Measurements from ENCODE around the gene YY1AP1. TPM values are rescaled to one million over a fixed set of nuclear protein-coding genes. Genes with fewer than 3 reads are reported as not detected.
"Not testable (repeated sequence)": the region's sequence is repeated elsewhere in the genome, so short reads cannot be mapped to it uniquely, and the experiment has no call there.

YY1AP1 gene
- total RNA-seq, 1 experiment from 2014 or later: 55.1 TPM

- DNase-seq (ENCODE audit: extremely low read depth, low read depth): peak; percentile 91
Observed at GRCh38 chr1:155648207-155649147, 40.1 kb downstream of the YY1AP1 start.

GRCh38 chr1:155646307-155646706 is 42.3 kb downstream of the YY1AP1 start:
- DNase-seq (ENCODE audit: extremely low read depth, low read depth): no peak

DNA sequence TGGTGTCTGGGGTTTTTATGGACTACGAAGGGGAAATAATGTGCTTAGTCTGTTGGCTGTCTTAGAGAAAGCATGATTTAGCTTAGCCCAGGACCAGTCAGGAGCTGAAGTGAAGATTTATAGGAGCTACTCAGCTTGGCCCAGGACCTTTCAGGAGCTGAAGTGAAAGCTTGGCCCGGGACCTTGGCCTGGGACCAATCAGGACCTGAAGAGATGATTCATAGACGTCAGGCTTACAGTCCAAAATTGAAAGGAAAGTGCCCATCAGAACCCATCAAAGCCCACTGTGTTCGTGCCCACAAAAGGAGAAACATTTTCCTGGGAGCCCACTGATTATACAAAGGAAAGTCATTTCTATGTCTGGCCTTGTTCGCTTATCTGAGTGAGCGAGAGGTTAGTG is 42.9 kb downstream of the YY1AP1 start:
- DNase-seq (ENCODE audit: extremely low read depth, low read depth): no peak

GRCh38 chr1:155645034-155645598 is 43.5 kb downstream of the YY1AP1 start:
- no peak for DNase-seq (ENCODE audit: extremely low read depth, low read depth)

- DNase-seq (ENCODE audit: extremely low read depth, low read depth): no peak
Observed at GRCh38 chr1:155643230-155643629, 45.3 kb downstream of the YY1AP1 start.

DNA sequence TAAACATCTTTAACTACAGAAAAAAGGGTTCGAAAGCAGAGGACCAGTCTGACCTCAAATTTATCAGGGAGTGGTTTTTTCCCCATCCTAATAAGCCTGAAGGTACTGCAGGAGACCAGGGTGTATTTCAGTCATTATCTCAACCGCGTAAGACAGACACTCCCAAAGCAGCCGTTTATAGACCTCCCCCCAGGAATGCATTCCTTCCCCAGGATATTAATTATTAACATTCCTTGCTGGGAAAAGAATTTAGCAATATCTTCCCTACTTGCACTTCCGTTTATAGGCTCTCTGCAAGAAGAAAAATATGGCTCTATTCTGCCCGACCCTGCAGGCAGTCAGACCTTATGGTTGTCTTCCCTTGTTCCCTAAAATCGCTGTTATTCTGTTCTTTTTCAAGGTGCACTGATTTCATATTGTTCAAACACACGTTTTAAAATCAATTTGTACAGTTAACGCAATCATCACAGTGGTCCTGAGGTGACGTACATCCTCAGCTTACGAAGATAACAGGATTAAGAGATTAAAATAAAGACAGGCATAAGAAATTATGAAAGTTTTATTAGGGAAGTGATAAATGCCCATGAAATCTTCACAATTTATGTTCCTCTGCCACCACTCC is 45.9 kb downstream of the YY1AP1 start:
- DNase-seq (ENCODE audit: extremely low read depth, low read depth): not testable (repeated sequence)

DNA sequence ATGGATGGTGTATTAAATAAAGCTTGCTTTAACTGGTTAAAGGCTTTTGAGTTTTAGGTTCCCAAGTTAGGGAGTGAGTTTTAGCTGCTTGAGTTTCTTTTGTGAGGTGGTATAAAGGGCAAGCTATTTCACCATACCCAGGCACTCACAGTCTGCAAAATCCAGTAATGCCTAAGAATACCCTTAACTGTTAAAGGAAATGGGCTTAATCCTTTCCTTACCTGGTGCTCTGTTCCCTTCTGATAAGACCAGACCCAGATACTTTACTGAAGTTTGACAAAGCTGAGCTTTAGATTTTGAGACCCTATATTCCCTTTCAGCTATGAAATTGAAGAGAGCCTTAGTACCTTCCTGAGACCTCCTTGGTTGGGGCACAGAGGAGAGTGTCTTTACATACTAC is 48.2 kb downstream of the YY1AP1 start:
- no peak for DNase-seq (ENCODE audit: extremely low read depth, low read depth)

DNA sequence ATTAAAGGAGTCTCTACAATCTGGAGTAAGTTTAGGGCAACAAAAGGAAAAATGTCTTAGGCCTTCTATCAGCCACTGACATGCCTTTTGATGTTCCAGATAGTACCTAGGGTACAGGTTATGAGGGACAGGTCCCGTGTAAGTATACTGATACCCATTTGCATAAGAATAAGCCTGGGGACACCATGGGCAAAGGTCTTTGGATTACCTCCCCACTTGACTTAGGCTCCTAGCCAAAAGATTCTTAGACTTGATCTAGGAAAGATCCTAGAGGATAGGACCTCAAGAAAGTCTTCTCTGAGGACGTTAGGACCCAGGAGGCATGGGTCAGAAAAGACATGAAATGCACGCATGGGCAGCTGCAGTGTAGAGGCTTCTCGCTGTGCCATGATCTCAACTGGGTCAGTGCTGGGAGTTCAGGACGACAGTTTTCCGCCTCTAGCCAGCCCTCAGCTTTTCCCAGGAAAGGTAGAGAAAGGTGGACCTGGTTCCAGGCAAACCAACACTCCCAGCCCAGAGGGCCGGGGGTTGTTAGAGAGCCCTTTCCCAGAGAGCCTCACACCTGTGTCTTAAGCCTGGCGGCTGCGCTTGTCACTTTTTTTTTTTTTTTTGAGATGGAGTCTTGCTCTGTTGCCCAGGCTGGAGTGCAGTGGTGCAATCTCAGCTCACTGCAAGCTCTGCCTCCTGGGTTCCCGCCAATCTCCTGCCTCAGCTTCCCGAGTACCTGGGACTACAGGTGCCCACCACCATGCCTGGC is 52.0 kb downstream of the YY1AP1 start:
- no peak for DNase-seq (ENCODE audit: extremely low read depth, low read depth)

DNA sequence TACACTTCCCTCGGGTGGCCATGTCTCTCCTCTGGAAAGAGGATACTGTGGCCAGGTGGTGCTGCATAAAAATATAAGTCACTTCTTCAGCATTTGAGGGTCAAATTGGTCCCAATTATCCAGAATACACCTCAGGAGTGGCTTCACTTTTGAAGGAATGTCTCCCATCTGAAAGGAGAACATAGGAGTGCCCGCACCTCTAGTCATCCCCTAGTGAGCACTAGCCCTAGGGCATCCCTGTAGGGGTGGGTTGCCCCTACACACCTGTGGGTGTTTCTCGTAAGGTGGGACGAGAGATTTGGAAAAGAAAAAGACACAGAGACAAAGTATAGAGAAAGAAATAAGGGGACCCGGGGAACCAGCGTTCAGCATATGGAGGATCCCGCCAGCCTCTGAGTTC is 62.1 kb downstream of the YY1AP1 start:
- DNase-seq (ENCODE audit: extremely low read depth, low read depth): not testable (repeated sequence)

DNA sequence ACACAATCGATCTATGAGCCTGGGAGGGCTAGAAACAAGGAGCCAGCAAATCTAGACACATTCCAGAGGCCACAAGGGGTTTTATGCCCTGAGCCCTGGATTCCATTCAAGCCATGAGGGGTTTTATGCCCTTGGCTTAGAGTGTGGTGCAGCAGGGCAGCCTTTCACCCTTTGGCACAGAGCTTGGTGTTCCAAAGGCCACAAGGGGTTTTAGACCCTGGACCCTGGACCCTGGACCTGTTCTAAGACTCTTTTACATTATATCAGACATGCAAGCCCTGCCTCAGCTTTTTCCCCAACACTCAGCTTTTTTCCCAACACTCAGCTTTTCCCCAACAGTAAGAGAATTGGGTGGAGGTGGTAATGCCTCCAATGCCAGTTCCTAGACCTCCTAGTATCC is 65.2 kb downstream of the YY1AP1 start:
- no peak for DNase-seq (ENCODE audit: extremely low read depth, low read depth)

DNA sequence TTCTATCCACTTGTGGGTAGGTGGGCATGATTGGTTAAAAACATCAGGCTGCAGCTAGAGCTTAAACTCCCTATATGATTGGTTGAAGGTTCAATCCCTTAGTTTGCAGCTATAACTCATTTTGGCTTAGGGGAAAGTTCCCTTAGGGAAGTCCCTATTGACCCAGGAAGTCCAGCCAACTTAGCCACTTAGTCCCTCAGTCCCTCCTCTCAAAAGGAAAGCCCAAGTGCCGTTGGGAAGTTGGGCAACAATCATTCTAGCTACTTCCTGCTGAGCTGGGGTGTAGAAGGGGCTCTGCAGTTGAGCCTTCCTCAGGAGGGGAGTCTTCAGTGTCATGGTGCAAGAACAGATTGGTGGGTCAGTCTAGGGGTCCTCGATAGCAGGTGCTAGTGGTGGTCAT is 66.4 kb downstream of the YY1AP1 start:
- no peak for DNase-seq (ENCODE audit: extremely low read depth, low read depth)

GRCh38 chr1:155613226-155613625 is 75.3 kb downstream of the YY1AP1 start:
- DNase-seq (ENCODE audit: extremely low read depth, low read depth): not testable (repeated sequence)

DNA sequence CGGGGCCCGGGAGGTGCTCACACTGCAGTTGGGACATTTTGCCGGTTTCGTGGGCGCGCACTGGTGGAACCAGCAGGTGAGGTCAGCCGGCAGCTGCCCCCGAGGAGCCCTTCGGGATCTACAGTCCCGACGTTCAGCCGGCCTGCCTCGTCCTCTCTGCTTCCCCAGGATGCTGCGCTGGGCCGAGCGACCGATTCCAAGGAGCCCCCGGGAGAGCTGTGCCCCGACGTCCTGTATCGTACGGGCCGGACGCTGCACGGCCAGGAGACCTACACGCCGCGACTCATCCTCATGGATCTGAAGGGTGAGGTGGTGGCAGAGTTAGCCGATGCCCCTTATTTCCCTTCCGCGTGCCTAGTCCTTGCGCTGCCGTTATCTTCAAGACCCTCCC is 78.3 kb downstream of the YY1AP1 start:
- DNase-seq (ENCODE audit: extremely low read depth, low read depth): not testable (repeated sequence)

- DNase-seq (ENCODE audit: extremely low read depth, low read depth): peak; percentile 99
Observed at GRCh38 chr1:155609515-155610256, 78.9 kb downstream of the YY1AP1 start, which contains the start of gene MSTO1. TSS of gene MSTO1 (plus strand) at chr1:155610218. CDS start at chr1:155610249, 31 bp downstream.

Other genes starting within 250 kb of the YY1AP1 start
- gene ASH1L, start 126.0 kb downstream of the YY1AP1 start, total RNA-seq (2014; rRNA removed; shearing (Covaris generic)): 42.7 and 46.5 TPM in 2 replicates
- gene MSTO1, start 78.6 kb downstream of the YY1AP1 start, total RNA-seq (2014; rRNA removed; shearing (Covaris generic)): 21.6 and 29.2 TPM in 2 replicates
- gene DAP3, start 317 bp upstream of the YY1AP1 start, total RNA-seq (2014; rRNA removed; shearing (Covaris generic)): 171 and 188 TPM in 2 replicates
- 27.9 and 33.9 TPM in 2 replicates for gene GON4L, start 168.4 kb upstream of the YY1AP1 start, total RNA-seq (2014; rRNA removed; shearing (Covaris generic))
- 0.14 and 0.37 TPM in 2 replicates for gene SYT11, start 170.8 kb upstream of the YY1AP1 start, total RNA-seq (2014; rRNA removed; shearing (Covaris generic))
- gene RIT1, start 222.6 kb upstream of the YY1AP1 start, total RNA-seq (2014; rRNA removed; shearing (Covaris generic)): 93.4 and 100.0 TPM in 2 replicates
- gene KHDC4, start 245.6 kb upstream of the YY1AP1 start, total RNA-seq (2014; rRNA removed; shearing (Covaris generic)): 64.7 and 86.5 TPM in 2 replicates